Motor neuron (in vitro differentiated cells): Measurements from ENCODE around the gene DOLPP1. TPM values are rescaled to one million over a fixed set of nuclear protein-coding genes. Genes with fewer than 3 reads are reported as not detected.

Experiments used
- total RNA-seq, 8 experiments: library from RNA; unstranded; fragments of 300-600 nt; gene quantifications; 2 replicates each; pipeline versions ENCODE4 v1.2.3 to v1.2.4, GENCODE V29; 2022

The DOLPP1 gene
- total RNA-seq, 8 experiments from 2014 or later, result 11.3 to 32.2 (median 17.4) TPM

Other genes starting within 250 kb of the DOLPP1 start
- 10 to 100 TPM in 5 of 8 experiments, 1 to 10 TPM in 3; 4.0 to 15.9 (median 10.8) TPM for gene KYAT1, start 199.2 kb upstream of the DOLPP1 start, total RNA-seq
- 10 to 100 TPM; 13.7 to 26.8 (median 22.6) TPM for gene LRRC8A, start 199.0 kb upstream of the DOLPP1 start, total RNA-seq
- 10 to 100 TPM in 2 of 8 experiments, 1 to 10 TPM in 2, under 1 TPM in 4; 0.16 to 16.4 (median 0.97) TPM for gene PHYHD1, start 160.1 kb upstream of the DOLPP1 start, total RNA-seq
- 10 to 100 TPM in 5 of 8 experiments, 1 to 10 TPM in 3; 7.5 to 27.9 (median 16.3) TPM for gene DOLK, start 133.5 kb upstream of the DOLPP1 start, total RNA-seq
- gene NUP188, start 133.4 kb upstream of the DOLPP1 start, total RNA-seq, result 10 to 100 TPM; 16.3 to 69.4 (median 21.6) TPM
- 10 to 100 TPM; 27.8 to 95.9 (median 44.5) TPM for gene SH3GLB2, start 52.8 kb upstream of the DOLPP1 start, total RNA-seq
- gene MIGA2, start 44.5 kb upstream of the DOLPP1 start, total RNA-seq, result 10 to 100 TPM; 12.0 to 44.2 (median 15.9) TPM
- gene CRAT, start 29.7 kb downstream of the DOLPP1 start, total RNA-seq, result 10 to 100 TPM; 16.1 to 34.5 (median 19.5) TPM
- 100 to 1,000 TPM in 2 of 8 experiments, 10 to 100 TPM in 6; 56.5 to 126 (median 95.6) TPM for gene PTPA, start 30.3 kb downstream of the DOLPP1 start, total RNA-seq
- 10 to 100 TPM in 5 of 8 experiments, 1 to 10 TPM in 3; 2.1 to 24.8 (median 13.9) TPM for gene IER5L, start 97.2 kb downstream of the DOLPP1 start, total RNA-seq